HUES64 (cell line): ENCODE data around the gene NPIPB8.
A peak's percentile ranks its signal among the peaks of the same experiment; 100 is the strongest.
"Not testable (repeated sequence)": the region's sequence is repeated elsewhere in the genome, so short reads cannot be mapped to it uniquely, and the experiment has no call there.

ENCODE experiments used
- H3K27ac ChIP-seq: 2 replicates; pipeline ENCODE4 v1.7.0; 2013; ENCODE audit warnings: low read depth, low read length, inconsistent platforms
- H3K27me3 ChIP-seq: 2 replicates; pipeline ENCODE4 v1.6.1; 2013; ENCODE audit warnings: mild to moderate bottlenecking, low read length; ENCODE audit not compliant: insufficient read depth
- H3K36me3 ChIP-seq: 2 replicates; pipeline ENCODE4 v1.6.1; 2013; ENCODE audit warnings: mild to moderate bottlenecking, low read length; ENCODE audit not compliant: insufficient read depth
- H3K4me1 ChIP-seq: 2 replicates; pipeline ENCODE4 v1.6.1; 2013; ENCODE audit warnings: mild to moderate bottlenecking, low read length, moderate library complexity; ENCODE audit not compliant: insufficient read depth
- H3K4me3 ChIP-seq: 2 replicates; pipeline ENCODE4 v1.5.1; 2013; ENCODE audit warnings: mild to moderate bottlenecking, low read length, moderate library complexity
- H3K9ac ChIP-seq: 2 replicates; pipeline ENCODE4 v1.6.1; 2013; ENCODE audit warnings: mild to moderate bottlenecking, low read depth, low read length
- H3K9me3 ChIP-seq: 2 replicates; pipeline ENCODE4 v1.6.1; 2013; ENCODE audit warnings: low read depth, low read length; ENCODE audit not compliant: insufficient read depth
- whole genome bisulfite sequencing: fragments of 150-250, 120-280 bp; methylation state at CpG from one replicate; pipeline ENCODE4 v1.1.7; 2013; ENCODE audit warnings: missing lambda C conversion rate; 5-methylcytosine and 5-hydroxymethylcytosine counted together

The NPIPB8 gene

GRCh38 chr16:28616224-28616577 lies 21.7 kb upstream of the NPIPB8 start:
- not testable (repeated sequence) for H3K27ac ChIP-seq, H3K36me3 ChIP-seq, H3K9me3 ChIP-seq, H3K4me1 ChIP-seq, H3K4me3 ChIP-seq, H3K9ac ChIP-seq, H3K27me3 ChIP-seq
- WGBS = 91% methylated on average over 7 of the region's 7 CpGs

GRCh38 chr16:28616636-28617035 lies 21.2 kb upstream of the NPIPB8 start:
- Histone ChIP-seq H3K27me3 (no peaks in the 10 kb centered on the region), H3K27ac (no peak overlapping the region), H3K4me1 (0 out of 2 replicates have a peak, but pooled peaks cover 7% of the 10 kb centered on the region), H3K9ac (no peak overlapping the region), H3K36me3 (no peaks in the 10 kb centered on the region), H3K4me3 (no peak overlapping the region), H3K9me3 (no peaks in the 10 kb centered on the region)
- 93% methylated on average over 7 of the region's 7 CpGs for WGBS

GRCh38 chr16:28617874-28618273 lies 20.0 kb upstream of the NPIPB8 start:
- H3K4me1 ChIP-seq = 0 out of 2 replicates have a peak, but pooled peaks cover 12% of the 10 kb centered on the region
- no peaks in the 10 kb centered on the region for H3K36me3 ChIP-seq
- 51% methylated on average over 4 of the region's 4 CpGs for WGBS
- H3K9ac ChIP-seq = peak overlapping the region; percentile 20; the same call in 1 of the 2 replicates
- H3K27ac ChIP-seq = peak overlapping the region; percentile 67; the same call in 1 of the 2 replicates
- no peaks in the 10 kb centered on the region for H3K27me3 ChIP-seq
- no peak overlapping the region for H3K4me3 ChIP-seq
- no peaks in the 10 kb centered on the region for H3K9me3 ChIP-seq

- not testable (repeated sequence) for H3K9ac ChIP-seq, H3K27ac ChIP-seq, H3K9me3 ChIP-seq, H3K27me3 ChIP-seq, H3K36me3 ChIP-seq, H3K4me3 ChIP-seq
- 0 out of 2 replicates have a peak, but pooled peaks cover 12% of the 10 kb centered on the region for H3K4me1 ChIP-seq
- 100% methylated on average over 1 of the region's 1 CpG for WGBS
These were observed 17.5 kb upstream of the NPIPB8 start for GRCh38 chr16:28620316-28620715.

GRCh38 chr16:28621481-28622155 lies 16.2 kb upstream of the NPIPB8 start:
- H3K9me3 ChIP-seq = no peaks in the 10 kb centered on the region
- H3K27ac ChIP-seq = no peak overlapping the region
- no peak overlapping the region for H3K4me3 ChIP-seq
- no peaks in the 10 kb centered on the region for H3K27me3 ChIP-seq
- H3K9ac ChIP-seq = no peak overlapping the region
- H3K4me1 ChIP-seq = 0 out of 2 replicates have a peak, but pooled peaks cover 12% of the 10 kb centered on the region
- H3K36me3 ChIP-seq = no peaks in the 10 kb centered on the region
- 74% methylated on average over 7 of the region's 7 CpGs for WGBS

GRCh38 chr16:28622532-28623171 lies 15.2 kb upstream of the NPIPB8 start:
- H3K9me3 ChIP-seq, H3K9ac ChIP-seq, H3K36me3 ChIP-seq, H3K27me3 ChIP-seq, H3K4me3 ChIP-seq, H3K27ac ChIP-seq: not testable (repeated sequence)
- 0 out of 2 replicates have a peak, but pooled peaks cover 11% of the 10 kb centered on the region for H3K4me1 ChIP-seq
- 94% methylated on average over 24 of the region's 24 CpGs for WGBS

GRCh38 chr16:28623172-28623711 lies 14.6 kb upstream of the NPIPB8 start:
- no peaks in the 10 kb centered on the region for H3K36me3 ChIP-seq
- H3K27me3 ChIP-seq = no peaks in the 10 kb centered on the region
- H3K9me3 ChIP-seq = no peaks in the 10 kb centered on the region
- H3K27ac ChIP-seq = no peak overlapping the region
- 0 out of 2 replicates have a peak, but pooled peaks cover 7% of the 10 kb centered on the region for H3K4me1 ChIP-seq
- no peak overlapping the region for H3K4me3 ChIP-seq
- H3K9ac ChIP-seq = no peak overlapping the region
- WGBS = 96% methylated on average over 68 of the region's 68 CpGs

GRCh38 chr16:28630905-28631304 lies 7.0 kb upstream of the NPIPB8 start:
- not testable (repeated sequence) for H3K27me3 ChIP-seq, H3K4me3 ChIP-seq, H3K36me3 ChIP-seq, H3K4me1 ChIP-seq, H3K27ac ChIP-seq, H3K9me3 ChIP-seq, H3K9ac ChIP-seq
- 88% methylated on average over 2 of the region's 5 CpGs for whole genome bisulfite sequencing

- not testable (repeated sequence) for H3K9me3 ChIP-seq, H3K4me3 ChIP-seq
- WGBS = 54% methylated on average over 1 of the region's 5 CpGs
These were observed 1.6 kb upstream of the NPIPB8 start for GRCh38 chr16:28636093-28636823.

GRCh38 chr16:28638359-28638758 lies 494 bp downstream of the NPIPB8 start:
- not testable (repeated sequence) for H3K9me3 ChIP-seq, H3K4me3 ChIP-seq, H3K9ac ChIP-seq, H3K27me3 ChIP-seq, H3K27ac ChIP-seq, H3K4me1 ChIP-seq, H3K36me3 ChIP-seq
- 0% methylated on average over 1 of the region's 5 CpGs for WGBS

More at GRCh38 chr16:28636093-28636823, 1.6 kb upstream of the NPIPB8 start:
- H3K27me3 ChIP-seq, H3K27ac ChIP-seq, H3K4me1 ChIP-seq, H3K9ac ChIP-seq, H3K36me3 ChIP-seq: not testable (repeated sequence)

GRCh38 chr16:28639959-28640358 lies 2.1 kb downstream of the NPIPB8 start:
- not testable (repeated sequence) for H3K36me3 ChIP-seq, H3K4me3 ChIP-seq, H3K4me1 ChIP-seq, H3K27ac ChIP-seq, H3K9ac ChIP-seq, H3K9me3 ChIP-seq, H3K27me3 ChIP-seq
- 44% methylated on average over 1 of the region's 2 CpGs for WGBS
